Activated naive CD4-positive, alpha-beta T cell treated with anti-CD3 and anti-CD28 coated beads, Interleukin-2, amount 50 U/mL, for 72 hours (primary cell): Measurements from ENCODE around the gene CAMKMT. TPM values are rescaled to one million over a fixed set of nuclear protein-coding genes. Genes with fewer than 3 reads are reported as not detected.
A peak's percentile ranks its signal among the peaks of the same experiment; 100 is the strongest.

Source experiments
- ATAC-seq, 2 donors: fragments of 150-1000 bp; cut with Tn5 transposase; 2 replicates each; pipeline ENCODE4 v1.10.0; 2021; ENCODE audit warnings: mild to moderate bottlenecking in 2 of 2, moderate library complexity in 2 of 2
- DNase-seq, 2 donors: peaks; one replicate each; pipeline ENCODE4 v3.0.0; 2021 to 2022; ENCODE audit warnings: low spot score in 2 of 2
- H3K27ac Mint-ChIP-seq, 2 donors: one replicate each; pipeline ENCODE4 v1.8.0; 2022; ENCODE audit warnings: mild to moderate bottlenecking in 2 of 2, mixed read lengths in 2 of 2
- H3K36me3 Mint-ChIP-seq, 2 donors: one replicate each; pipeline ENCODE4 v1.8.0; 2022; ENCODE audit warnings: mixed read lengths in 2 of 2
- H3K9me3 Mint-ChIP-seq, 2 donors: one replicate each; pipeline ENCODE4 v1.8.0; 2022; ENCODE audit warnings: mixed read lengths in 2 of 2
- total RNA-seq, 2 donors: library from RNA; stranded (reverse); gene quantifications; one replicate each; pipeline ENCODE4 v1.2.3, GENCODE V29; 2022

The CAMKMT gene
- total RNA-seq, 2 donors from 2014 or later: 14.6 to 17.3 TPM

DNA sequence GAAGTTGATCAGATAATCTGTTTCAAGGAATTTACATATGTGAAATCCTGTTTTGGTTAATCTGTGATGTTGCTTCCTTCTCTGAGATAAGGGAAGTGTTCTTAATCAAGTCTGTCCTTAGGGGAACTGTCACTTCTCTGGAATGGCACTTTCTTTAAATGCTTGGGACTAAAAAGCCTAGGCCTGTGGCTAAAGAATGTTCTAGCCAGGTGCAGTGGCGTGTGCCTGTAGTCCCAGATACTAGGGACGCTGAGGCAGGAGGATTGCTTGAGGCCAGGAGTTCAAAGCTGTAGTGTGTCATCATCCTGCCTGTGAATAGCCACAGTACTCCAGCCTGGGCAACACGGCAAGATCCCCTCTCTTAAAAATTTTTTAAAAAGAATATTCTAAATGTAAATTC, 362.2 kb downstream of the CAMKMT start:
- H3K36me3 Mint-ChIP-seq: peaks cover 0 to 12% of the 10 kb centered on the region in 2 donors
- DNase-seq (no peak), ATAC-seq (no peak)
- peaks cover 6 to 8% of the 10 kb centered on the region in 2 donors for H3K9me3 Mint-ChIP-seq
- H3K27ac Mint-ChIP-seq: no peak overlapping the region

DNA sequence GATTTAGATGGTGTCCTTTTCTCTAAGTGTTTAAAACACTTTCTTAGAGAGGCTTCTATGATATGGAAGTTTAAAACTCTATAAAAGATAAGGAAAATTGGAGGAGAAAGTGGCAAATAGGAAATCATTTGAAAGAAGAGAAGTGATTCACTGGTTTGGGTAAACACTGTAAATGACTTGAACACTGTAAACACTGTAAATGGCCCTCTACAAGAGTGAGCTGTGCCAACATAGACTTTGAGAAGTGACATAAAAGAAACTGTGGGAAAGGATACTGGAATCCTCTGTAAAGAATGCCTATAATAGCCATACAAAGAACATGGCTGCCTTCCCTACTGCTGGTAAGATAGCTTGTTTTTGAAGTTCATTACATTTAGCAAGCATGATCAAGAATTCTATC, 368.8 kb downstream of the CAMKMT start:
- ATAC-seq (no peak), DNase-seq (no peak)
- no peak overlapping the region for H3K27ac Mint-ChIP-seq
- H3K9me3 Mint-ChIP-seq: peaks cover 13 to 21% of the 10 kb centered on the region in 2 donors
- H3K36me3 Mint-ChIP-seq: peaks cover 6 to 23% of the 10 kb centered on the region in 2 donors

DNA sequence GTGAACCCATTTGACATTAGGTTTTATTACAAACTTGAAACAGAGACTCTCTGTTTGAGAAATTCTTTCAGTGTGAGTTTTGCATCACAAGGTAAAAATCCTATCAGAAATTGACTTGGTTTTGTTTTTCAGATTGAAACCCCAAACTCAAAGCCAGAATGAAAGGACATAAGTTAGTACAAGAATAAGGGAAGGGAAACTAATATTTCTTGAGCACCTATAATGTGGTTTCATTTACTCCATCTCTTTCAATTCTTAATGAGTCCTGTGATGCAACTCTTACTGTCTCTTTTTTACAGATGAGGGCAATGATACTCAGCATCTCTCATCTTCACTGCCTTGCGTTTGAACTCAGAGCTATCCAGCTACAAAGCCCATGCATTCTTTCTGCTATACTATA, 369.8 kb downstream of the CAMKMT start:
- Mint-ChIP-seq H3K36me3 (peaks cover 11 to 28% of the 10 kb centered on the region in 2 donors), H3K9me3 (peaks cover 13 to 25% of the 10 kb centered on the region in 2 donors), H3K27ac (no peak overlapping the region)
- ATAC-seq (peak in 1 of 2 donors; percentile 95), DNase-seq (no peak)

DNA sequence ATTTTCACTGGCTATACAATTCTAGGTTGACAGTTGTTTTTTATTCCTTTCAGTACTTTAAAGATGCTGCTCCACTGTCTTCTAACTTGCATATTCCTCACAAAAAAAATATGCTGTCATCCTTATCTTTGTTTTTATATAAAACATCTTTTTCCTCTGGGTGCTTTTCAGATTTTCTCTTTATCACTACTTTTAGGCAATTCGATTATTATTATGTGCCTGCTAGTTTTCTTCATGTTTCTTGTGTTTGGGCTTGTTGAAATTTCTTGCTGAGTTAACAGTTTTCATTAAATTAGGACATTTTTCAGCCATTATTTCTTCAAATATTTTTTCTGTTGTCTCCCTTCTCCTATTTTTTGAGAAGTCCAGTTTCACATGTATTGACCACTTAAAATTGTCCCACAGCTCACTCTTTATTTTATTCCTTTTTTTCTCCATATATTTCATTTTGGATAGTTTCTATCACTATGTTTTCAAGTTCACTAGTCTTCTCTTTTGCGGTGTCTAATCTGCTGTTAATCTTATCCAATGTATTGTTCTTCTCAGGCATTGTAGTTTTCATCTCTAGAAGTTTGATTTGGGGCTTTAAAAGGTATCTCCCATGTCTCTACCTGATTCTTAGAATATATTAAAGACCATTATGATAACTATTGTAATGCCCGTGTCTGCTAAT, 374.7 kb downstream of the CAMKMT start:
- H3K36me3 Mint-ChIP-seq: peaks cover 18% of the 10 kb centered on the region in 2 donors
- ATAC-seq (no peak), DNase-seq (no peak)
- H3K9me3 Mint-ChIP-seq: peaks cover 4 to 14% of the 10 kb centered on the region in 2 donors
- no peak overlapping the region for H3K27ac Mint-ChIP-seq

DNA sequence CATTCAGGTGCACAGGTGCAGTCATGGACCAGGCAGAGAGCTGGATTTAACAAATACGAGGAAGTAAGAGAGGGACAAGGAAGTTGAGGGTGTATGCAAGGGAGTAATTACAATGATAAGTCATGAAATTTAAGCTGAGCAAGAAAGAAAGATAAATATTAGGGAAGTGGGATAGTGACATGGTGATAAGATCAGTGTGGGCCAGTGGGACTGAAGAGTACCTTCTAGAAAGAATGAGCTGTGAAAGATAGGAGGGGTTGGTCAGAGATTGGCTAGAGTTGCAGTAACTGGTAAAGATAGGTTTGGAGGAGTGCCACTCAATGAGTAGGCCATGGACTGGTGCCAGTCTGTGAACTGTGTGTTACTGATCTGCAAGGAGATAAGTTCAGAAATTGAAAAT, 378.9 kb downstream of the CAMKMT start:
- H3K36me3 Mint-ChIP-seq: peaks cover 14 to 18% of the 10 kb centered on the region in 2 donors
- peaks cover 0 to 9% of the 10 kb centered on the region in 2 donors for H3K9me3 Mint-ChIP-seq
- no peak overlapping the region for H3K27ac Mint-ChIP-seq
- ATAC-seq (no peak), DNase-seq (no peak)

DNA sequence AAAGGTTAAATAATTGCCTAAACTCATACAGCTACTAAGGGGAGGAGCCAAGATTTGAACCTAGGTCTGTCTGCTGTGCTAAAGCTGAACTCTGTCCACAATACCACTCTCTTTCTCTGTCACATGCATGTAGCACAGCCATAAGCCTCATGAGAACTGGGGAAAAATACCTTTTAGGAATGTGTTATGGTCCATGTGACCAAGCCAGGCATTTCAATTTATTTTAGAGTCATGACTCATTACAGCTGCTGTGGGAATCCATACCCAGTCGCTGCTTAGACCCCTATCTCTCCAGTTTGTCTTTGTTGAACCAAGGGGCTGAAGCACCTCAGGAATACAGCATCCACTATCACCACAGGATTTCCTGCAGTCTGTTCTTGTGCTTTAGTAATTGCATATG, 379.8 kb downstream of the CAMKMT start:
- DNase-seq (no peak), ATAC-seq (no peak)

DNA sequence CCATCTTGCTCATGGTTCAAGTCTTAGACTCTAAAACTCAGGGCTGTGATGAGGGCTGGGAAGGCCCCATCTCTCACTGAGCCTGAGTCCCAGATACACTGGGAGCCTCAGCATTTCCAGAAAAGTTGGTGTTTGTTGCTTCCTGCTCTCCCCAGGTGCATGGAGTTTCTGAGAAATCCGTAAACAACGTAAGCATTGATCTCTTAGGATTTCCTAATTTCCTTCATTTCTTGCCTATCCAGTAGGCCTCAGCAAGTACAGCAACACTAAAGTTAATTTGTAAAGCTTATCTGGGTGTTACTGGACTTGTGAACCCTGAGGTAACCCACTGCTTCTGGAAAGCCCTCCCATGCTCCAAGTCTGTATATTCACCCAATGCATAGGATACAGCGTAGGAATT, 380.3 kb downstream of the CAMKMT start:
- DNase-seq: no peak
- peaks cover 4 to 7% of the 10 kb centered on the region in 2 donors for H3K36me3 Mint-ChIP-seq
- ATAC-seq: no peak
- H3K27ac Mint-ChIP-seq: no peak overlapping the region
- H3K9me3 Mint-ChIP-seq: no peaks in the 10 kb centered on the region

More for the DNA sequence above, 379.8 kb downstream of the CAMKMT start:
- H3K27ac Mint-ChIP-seq: peak overlapping the region in 1 of 2 donors; percentile 31
- H3K36me3 Mint-ChIP-seq: peaks cover 10 to 12% of the 10 kb centered on the region in 2 donors
- peaks cover 0 to 4% of the 10 kb centered on the region in 2 donors for H3K9me3 Mint-ChIP-seq

DNA sequence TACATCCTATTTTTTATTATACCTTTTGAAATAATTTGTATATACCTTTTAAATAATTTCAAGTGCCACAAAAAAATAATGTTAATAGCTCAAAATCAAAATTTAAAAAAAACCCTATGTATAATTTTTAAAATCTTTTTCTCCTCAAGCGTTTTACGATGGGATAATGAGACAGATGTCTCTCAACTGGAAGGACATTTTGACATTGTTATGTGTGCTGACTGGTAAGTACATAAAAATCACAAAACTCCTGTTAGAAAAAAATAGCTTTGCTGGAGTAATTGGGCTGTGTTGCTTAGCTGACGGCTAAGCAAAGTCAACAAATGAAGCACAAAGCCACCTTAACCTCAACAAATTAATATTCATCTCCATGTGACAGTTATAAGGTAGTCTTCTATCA, 381.7 kb downstream of the CAMKMT start:
- peaks cover 0 to 6% of the 10 kb centered on the region in 2 donors for H3K36me3 Mint-ChIP-seq
- H3K9me3 Mint-ChIP-seq: no peaks in the 10 kb centered on the region
- no peak for DNase-seq
- no peak overlapping the region for H3K27ac Mint-ChIP-seq
- ATAC-seq: no peak

DNA sequence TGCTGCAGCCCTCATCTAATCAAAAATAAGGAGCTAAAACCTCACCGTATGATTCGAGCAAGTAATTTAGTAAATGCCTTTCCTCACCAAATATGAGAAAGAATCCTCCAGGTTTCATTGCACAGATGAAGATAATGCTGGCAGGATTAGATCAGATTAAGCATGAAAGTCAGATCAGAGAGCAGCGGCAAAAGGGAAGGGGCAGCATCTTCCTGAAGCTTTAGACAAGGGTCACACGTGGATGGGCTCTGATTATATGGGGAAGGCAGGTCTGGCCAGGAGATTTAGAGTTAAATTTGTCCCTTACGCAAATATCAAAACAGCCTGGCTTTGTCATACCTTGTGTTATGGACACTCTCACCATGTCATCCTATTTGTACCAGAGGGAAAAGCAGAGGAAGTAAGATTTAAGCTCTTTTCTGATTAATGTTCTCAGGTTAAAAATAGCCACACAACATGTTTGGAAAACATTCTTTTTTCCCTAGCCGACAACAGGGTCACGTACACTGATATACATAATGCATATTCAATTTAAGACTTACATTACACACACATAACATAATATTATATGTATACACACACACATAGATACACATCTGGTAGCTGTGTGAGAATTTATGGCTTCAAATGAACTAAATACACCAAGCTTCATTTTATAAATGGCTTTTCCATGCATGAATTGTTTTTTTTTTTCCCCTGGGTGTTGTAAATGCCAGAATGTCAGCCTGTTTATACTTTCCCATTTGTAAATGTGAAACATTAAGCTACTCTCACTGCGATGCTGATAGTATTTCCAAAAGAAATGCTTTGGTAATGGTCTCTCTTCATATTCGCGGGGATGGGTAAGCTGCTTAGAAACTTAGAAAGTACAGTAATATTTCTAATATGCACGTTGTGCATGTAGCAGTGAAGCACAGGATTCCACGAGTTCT, 383.5 kb downstream of the CAMKMT start:
- DNase-seq (no peak), ATAC-seq (no peak)
- Mint-ChIP-seq H3K27ac (no peak overlapping the region), H3K36me3 (peaks cover 0 to 14% of the 10 kb centered on the region in 2 donors), H3K9me3 (no peaks in the 10 kb centered on the region)

DNA sequence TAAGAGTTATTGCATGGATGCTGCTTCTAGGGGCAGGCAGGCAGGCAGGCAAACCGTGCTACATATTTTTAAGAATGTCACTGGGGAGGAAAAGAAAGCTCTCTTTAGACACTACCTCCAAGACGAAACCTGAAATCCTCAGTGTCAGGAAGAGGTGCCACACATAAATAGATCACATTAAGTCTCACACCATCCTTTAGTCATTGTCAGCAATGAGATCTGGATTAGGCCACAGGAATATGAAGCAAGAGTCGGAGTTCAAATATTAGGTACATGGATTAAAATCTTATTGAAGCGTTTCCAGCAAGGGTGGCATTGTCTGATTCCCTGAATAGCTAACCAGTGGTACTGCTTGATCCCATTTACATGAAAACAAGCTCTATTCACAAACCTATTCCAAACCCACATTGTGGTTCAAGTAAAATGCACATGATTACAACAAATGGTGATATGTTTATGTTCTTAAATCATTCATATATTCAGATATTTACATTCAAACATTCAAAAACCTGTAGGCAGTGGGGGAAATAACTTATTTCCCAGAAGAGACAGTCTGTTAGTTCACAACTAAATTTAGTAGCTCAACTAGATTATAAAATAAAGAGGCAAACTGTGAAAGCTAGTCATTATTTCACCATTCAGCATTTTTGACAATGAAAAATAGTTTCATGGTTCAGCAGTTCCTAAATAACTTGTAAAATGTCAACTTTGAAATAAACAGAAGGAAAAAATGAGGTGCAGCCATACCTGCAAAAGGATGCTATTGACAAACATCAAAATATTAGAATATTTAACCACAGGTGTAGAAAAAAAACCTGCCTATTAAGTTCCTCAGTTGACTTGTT, 384.4 kb downstream of the CAMKMT start:
- no peaks in the 10 kb centered on the region for H3K9me3 Mint-ChIP-seq
- ATAC-seq (no peak), DNase-seq (no peak)
- H3K27ac Mint-ChIP-seq: no peak overlapping the region
- H3K36me3 Mint-ChIP-seq: peaks cover 0 to 14% of the 10 kb centered on the region in 2 donors

DNA sequence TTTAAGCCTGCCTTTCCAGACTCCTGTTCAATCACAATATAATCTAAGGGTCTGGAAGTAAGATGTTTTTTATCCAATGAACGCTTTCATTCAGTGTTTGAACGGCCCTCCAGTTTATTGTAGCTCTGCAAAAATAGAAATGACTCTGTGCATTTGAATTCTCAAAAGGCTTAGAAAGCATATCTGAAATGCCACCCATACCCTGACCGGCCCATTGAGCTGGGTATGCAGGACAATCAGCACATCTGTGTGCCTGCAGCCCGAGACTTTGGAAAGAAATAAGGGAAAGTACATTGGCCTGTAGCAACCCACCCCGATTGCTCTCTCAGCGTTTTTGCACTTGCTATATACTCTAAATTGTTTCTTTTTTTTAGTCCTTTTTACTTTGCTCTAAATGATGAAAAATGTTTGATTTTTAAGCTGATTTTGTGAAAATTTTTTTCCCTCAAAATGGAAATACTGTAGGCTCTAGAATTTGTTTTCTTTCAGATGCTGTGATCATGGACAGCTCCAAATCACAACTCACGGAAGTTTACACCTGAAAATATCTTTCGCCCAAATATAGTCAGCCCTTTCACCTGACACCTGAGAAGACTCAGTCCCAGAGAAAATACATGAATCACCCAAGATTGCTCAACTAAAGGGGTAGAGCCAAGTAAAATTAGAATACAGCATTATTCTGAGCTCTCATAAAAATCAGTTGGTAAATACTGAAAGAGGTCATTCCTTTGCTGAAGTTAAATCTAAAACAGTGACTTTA, 385.3 kb downstream of the CAMKMT start:
- Mint-ChIP-seq H3K36me3 (peaks cover 0 to 21% of the 10 kb centered on the region in 2 donors), H3K9me3 (no peaks in the 10 kb centered on the region), H3K27ac (no peak overlapping the region)
- no peak for ATAC-seq
- no peak for DNase-seq

DNA sequence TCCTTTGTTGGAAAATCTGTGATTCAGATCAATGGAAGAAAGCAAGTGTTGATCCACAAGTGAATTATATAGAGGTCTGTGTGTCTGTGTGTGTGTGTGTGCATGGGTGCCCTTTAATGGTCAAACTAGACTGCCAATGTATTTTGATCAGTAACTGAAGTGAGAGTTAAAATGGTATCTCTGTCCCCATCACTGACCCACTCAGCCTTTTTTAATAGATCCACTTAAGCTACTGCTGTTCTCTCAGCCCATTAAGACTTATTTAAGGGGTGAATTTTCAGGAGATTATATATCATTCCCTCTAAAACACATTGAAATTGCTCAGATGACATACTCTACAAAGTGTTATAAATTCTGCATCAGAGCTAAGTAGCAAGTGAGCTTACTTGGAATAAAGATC, 386.0 kb downstream of the CAMKMT start:
- DNase-seq: no peak
- no peaks in the 10 kb centered on the region for H3K9me3 Mint-ChIP-seq
- H3K27ac Mint-ChIP-seq: no peak overlapping the region
- peaks cover 0 to 21% of the 10 kb centered on the region in 2 donors for H3K36me3 Mint-ChIP-seq
- ATAC-seq: no peak

DNA sequence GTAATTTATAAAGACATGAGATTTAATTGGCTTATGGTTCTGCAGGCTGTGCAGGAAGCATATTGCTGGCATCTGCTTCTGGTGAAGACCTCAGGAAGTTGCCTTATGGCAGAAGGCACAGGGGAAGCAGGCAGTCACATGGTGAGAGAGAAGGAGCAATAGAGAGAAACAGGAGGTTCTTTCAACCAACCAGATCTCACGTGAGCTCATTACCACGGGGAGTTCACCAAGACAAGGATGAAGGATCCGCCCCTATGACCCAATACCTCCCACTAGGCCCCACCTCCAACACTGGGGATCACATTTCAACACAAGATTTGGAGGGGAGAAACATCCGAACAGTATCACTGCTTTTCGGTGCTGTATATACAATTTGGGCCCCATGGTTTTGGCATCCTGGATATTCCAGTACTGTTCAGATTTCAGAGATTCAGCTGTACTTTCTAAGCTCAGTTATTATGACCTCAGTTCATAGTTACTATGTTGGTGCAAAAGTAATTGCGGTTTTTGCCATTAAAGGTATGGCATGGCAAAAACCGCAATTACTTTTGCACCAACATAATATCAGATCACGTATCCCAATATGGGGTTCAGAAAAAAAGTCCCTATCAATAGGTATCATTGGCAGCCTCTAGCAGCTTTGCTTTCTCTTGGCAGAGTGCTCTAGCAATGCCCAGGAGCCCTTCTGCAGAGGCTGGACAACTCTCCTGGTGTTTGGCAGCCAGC, 390.2 kb downstream of the CAMKMT start:
- DNase-seq: no peak
- Mint-ChIP-seq H3K27ac (peak overlapping the region in 1 of 2 donors; percentile 79), H3K36me3 (peaks cover 0 to 21% of the 10 kb centered on the region in 2 donors), H3K9me3 (no peaks in the 10 kb centered on the region)
- ATAC-seq: no peak

DNA sequence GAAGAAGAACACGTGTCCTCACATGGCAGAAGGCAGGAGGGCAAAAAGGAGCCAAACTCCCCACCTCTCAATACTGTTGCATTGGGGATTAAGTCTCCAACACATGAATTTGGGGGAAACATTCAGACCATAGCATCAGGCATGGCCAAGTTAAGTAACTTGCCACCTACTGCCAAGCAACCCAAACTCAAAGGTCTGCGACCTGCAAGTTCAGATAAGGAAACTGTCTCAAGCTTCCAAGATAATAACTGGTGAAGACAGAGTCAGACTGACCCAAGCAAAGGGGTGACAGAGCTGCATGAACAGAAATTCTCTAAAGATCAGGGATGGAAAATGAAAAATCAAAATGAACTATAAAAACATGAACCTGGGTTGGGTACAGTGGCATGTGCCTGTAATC, 391.0 kb downstream of the CAMKMT start:
- ATAC-seq: no peak
- peaks cover 0 to 17% of the 10 kb centered on the region in 2 donors for H3K36me3 Mint-ChIP-seq
- H3K27ac Mint-ChIP-seq: no peak overlapping the region
- H3K9me3 Mint-ChIP-seq: no peaks in the 10 kb centered on the region
- DNase-seq: no peak

DNA sequence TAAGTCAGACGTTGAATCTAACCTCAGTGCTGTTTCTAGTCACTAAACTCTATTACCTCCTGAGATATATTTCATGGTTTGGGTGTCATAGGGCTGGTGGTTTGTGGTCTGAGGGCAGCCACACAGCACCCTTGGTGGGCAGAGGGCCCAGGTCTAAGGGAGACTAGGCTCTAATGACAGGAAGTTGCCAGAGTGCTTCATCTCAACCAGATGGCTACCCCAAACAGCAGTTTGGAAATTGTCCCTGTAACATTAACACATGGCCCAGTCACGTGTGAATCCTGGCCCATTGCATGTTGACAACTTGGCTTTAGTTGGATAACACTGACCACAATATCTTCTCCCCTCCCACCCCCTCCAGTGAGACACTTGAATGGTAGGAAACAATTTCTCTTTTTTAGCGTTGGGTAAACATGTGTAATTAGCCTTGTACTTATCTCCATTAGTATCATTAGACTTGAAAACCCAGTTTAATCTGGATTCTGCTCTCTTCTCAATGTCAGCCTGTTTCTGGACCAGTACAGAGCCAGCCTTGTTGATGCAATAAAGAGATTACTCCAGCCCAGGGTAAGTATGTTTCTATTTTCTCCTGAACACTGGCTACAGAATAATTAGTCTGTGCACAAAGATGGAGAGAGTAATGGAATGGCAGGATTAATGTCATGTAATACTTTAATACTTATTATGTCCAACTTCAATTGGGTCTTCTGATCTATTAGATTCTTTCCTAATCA, 392.0 kb downstream of the CAMKMT start:
- DNase-seq: no peak
- Mint-ChIP-seq H3K27ac (no peak overlapping the region), H3K36me3 (peaks cover 0 to 15% of the 10 kb centered on the region in 2 donors), H3K9me3 (no peaks in the 10 kb centered on the region)
- ATAC-seq: peak; percentile 70 to 82
